HL-60 (cell line): ENCODE results near the gene PILRB.

Experiments
- GABPA ChIP-seq: IDR thresholded peaks from 2 replicates; pipeline ENCODE4 v1.6.1; 2012; ENCODE audit warnings: low read depth
- POLR2AphosphoS5 ChIP-seq: IDR thresholded peaks from 2 replicates; pipeline ENCODE4 v1.6.1; 2012; ENCODE audit warnings: low read depth
- SPI1 ChIP-seq: IDR thresholded peaks from 2 replicates; pipeline ENCODE4 v1.6.1; 2012; ENCODE audit warnings: low read depth, mild to moderate bottlenecking, borderline replicate concordance
- TF ChIP-seq, protein P1 (sequence below): IDR thresholded peaks from one replicate; pipeline ENCODE4 v1.5.1; 2011; ENCODE audit warnings: low read length, control low read depth, inconsistent platforms; ENCODE audit not compliant: insufficient read depth
- TF ChIP-seq, protein P2 (sequence below): IDR thresholded peaks from 2 replicates; pipeline ENCODE4 v1.6.1; 2012; ENCODE audit warnings: low read depth; ENCODE audit not compliant: insufficient replicate concordance

DNA sequence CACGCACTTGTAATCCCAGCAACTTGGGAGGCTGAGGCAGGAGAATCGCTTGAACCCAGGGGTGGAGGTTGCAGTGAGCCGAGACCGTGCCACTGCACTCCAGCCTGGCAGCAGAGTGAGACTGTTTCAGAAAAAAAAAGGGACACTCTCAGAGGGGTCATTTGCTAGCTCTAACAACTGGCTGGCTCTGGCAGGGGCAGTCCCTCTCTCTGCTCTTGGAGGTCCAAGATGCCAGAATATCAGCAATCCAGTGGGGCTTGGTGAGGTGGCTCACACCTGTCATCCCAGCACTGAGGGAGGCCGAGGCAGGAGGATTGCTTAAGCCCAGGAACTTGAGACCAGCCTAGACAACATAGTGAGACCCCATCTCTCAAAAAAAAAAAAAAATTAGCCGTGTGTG is 12.8 kb downstream of the PILRB start:
- TF ChIP-seq, protein P1, sequence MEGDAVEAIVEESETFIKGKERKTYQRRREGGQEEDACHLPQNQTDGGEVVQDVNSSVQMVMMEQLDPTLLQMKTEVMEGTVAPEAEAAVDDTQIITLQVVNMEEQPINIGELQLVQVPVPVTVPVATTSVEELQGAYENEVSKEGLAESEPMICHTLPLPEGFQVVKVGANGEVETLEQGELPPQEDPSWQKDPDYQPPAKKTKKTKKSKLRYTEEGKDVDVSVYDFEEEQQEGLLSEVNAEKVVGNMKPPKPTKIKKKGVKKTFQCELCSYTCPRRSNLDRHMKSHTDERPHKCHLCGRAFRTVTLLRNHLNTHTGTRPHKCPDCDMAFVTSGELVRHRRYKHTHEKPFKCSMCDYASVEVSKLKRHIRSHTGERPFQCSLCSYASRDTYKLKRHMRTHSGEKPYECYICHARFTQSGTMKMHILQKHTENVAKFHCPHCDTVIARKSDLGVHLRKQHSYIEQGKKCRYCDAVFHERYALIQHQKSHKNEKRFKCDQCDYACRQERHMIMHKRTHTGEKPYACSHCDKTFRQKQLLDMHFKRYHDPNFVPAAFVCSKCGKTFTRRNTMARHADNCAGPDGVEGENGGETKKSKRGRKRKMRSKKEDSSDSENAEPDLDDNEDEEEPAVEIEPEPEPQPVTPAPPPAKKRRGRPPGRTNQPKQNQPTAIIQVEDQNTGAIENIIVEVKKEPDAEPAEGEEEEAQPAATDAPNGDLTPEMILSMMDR, result no peak
- TF ChIP-seq POLR2AphosphoS5 (no peak), GABPA (no peak), SPI1 (no peak)
- TF ChIP-seq, protein P2, sequence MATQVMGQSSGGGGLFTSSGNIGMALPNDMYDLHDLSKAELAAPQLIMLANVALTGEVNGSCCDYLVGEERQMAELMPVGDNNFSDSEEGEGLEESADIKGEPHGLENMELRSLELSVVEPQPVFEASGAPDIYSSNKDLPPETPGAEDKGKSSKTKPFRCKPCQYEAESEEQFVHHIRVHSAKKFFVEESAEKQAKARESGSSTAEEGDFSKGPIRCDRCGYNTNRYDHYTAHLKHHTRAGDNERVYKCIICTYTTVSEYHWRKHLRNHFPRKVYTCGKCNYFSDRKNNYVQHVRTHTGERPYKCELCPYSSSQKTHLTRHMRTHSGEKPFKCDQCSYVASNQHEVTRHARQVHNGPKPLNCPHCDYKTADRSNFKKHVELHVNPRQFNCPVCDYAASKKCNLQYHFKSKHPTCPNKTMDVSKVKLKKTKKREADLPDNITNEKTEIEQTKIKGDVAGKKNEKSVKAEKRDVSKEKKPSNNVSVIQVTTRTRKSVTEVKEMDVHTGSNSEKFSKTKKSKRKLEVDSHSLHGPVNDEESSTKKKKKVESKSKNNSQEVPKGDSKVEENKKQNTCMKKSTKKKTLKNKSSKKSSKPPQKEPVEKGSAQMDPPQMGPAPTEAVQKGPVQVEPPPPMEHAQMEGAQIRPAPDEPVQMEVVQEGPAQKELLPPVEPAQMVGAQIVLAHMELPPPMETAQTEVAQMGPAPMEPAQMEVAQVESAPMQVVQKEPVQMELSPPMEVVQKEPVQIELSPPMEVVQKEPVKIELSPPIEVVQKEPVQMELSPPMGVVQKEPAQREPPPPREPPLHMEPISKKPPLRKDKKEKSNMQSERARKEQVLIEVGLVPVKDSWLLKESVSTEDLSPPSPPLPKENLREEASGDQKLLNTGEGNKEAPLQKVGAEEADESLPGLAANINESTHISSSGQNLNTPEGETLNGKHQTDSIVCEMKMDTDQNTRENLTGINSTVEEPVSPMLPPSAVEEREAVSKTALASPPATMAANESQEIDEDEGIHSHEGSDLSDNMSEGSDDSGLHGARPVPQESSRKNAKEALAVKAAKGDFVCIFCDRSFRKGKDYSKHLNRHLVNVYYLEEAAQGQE, result no peak
